Occipital lobe (tissue), 2 donors: ENCODE measurements around the gene C15orf40. TPM values are rescaled to one million over a fixed set of nuclear protein-coding genes. Genes with fewer than 3 reads are reported as not detected.
A peak's percentile ranks its signal among the peaks of the same experiment; 100 is the strongest.

ENCODE experiments used
- DNase-seq: peaks from one replicate; lab custom pipeline; 2025; lab: John Stamatoyannopoulos, UW
- total RNA-seq: library from RNA; depleted of rRNA; stranded (reverse); fragments of >200 nt; gene quantifications from one replicate; pipeline ENCODE4 v1.2.3, GENCODE V29; 2014

C15orf40 gene
- total RNA-seq, 1 donor from 2014 or later, result 18.6 TPM

GRCh38 chr15:82993144-82993543 lies 18.3 kb downstream of the C15orf40 start:
- DNase-seq, result no peak

- DNase-seq, result no peak
These were observed 18.9 kb downstream of the C15orf40 start for GRCh38 chr15:82992436-82992998.

- DNase-seq, result no peak
These were observed 25.0 kb downstream of the C15orf40 start for GRCh38 chr15:82986442-82986780.

- peak; percentile 93 for DNase-seq
These were observed 25.6 kb downstream of the C15orf40 start, which contains the start of gene RAMAC for GRCh38 chr15:82985688-82986441. TSS of gene RAMAC (plus strand) at chr15:82986210. CDS start at chr15:82989019, 2,809 bp downstream.

- no peak for DNase-seq
These were observed 30.5 kb downstream of the C15orf40 start for GRCh38 chr15:82980981-82981380.

- DNase-seq, result no peak
These were observed 31.7 kb downstream of the C15orf40 start for GRCh38 chr15:82979726-82980125.

- no peak for DNase-seq
These were observed 33.0 kb downstream of the C15orf40 start for GRCh38 chr15:82978438-82978837.

GRCh38 chr15:82977076-82977475 lies 34.4 kb downstream of the C15orf40 start:
- DNase-seq, result no peak

- DNase-seq, result no peak
These were observed 38.4 kb downstream of the C15orf40 start for GRCh38 chr15:82972990-82973389.

- no peak for DNase-seq
These were observed 40.0 kb downstream of the C15orf40 start for GRCh38 chr15:82971218-82971984.

- DNase-seq, result no peak
These were observed 40.7 kb downstream of the C15orf40 start for GRCh38 chr15:82970696-82971095.

- DNase-seq, result no peak
These were observed 41.3 kb downstream of the C15orf40 start for GRCh38 chr15:82970078-82970686.

- no peak for DNase-seq
These were observed 42.1 kb downstream of the C15orf40 start for GRCh38 chr15:82969353-82969752.

GRCh38 chr15:82968066-82968465 lies 43.4 kb downstream of the C15orf40 start:
- DNase-seq, result no peak

- DNase-seq, result no peak
These were observed 44.8 kb downstream of the C15orf40 start for GRCh38 chr15:82966671-82967071.

GRCh38 chr15:82964890-82965289 lies 46.5 kb downstream of the C15orf40 start:
- no peak for DNase-seq

GRCh38 chr15:82963471-82964341 lies 47.7 kb downstream of the C15orf40 start:
- no peak for DNase-seq

- no peak for DNase-seq
These were observed 50.7 kb downstream of the C15orf40 start for GRCh38 chr15:82960766-82961165.

GRCh38 chr15:82959423-82959822 lies 52.0 kb downstream of the C15orf40 start:
- DNase-seq, result no peak

- DNase-seq, result no peak
These were observed 52.8 kb downstream of the C15orf40 start for GRCh38 chr15:82958638-82959037.
